Fibroblast of the aortic adventitia (primary cell): ENCODE data around the gene DSCAML1. TPM values are rescaled to one million over a fixed set of nuclear protein-coding genes. Genes with fewer than 3 reads are reported as not detected.

Experiments
- DNase-seq: peaks from one replicate; pipeline ENCODE4 v3.0.0-alpha.2; 2010; ENCODE audit warnings: low read depth
- H3K4me3 ChIP-seq: 2 replicates; pipeline ENCODE4 v1.5.1; 2011; ENCODE audit warnings: low read depth, mild to moderate bottlenecking, control low read depth, low read length, moderate library complexity
- total RNA-seq: library from RNA; depleted of rRNA; stranded (reverse); fragments of >200 nt; gene quantifications from 2 replicates; pipeline ENCODE4 v1.2.3, GENCODE V29; 2012; ENCODE audit warnings: low replicate concordance
- TF ChIP-seq, protein P1 (sequence below): IDR thresholded peaks from 2 replicates; pipeline ENCODE4 v1.5.1; 2011; ENCODE audit warnings: mild to moderate bottlenecking, low read length, control low read depth, inconsistent platforms; ENCODE audit not compliant: insufficient read depth

Gene DSCAML1
- total RNA-seq, 1 donor = not detected

DNA sequence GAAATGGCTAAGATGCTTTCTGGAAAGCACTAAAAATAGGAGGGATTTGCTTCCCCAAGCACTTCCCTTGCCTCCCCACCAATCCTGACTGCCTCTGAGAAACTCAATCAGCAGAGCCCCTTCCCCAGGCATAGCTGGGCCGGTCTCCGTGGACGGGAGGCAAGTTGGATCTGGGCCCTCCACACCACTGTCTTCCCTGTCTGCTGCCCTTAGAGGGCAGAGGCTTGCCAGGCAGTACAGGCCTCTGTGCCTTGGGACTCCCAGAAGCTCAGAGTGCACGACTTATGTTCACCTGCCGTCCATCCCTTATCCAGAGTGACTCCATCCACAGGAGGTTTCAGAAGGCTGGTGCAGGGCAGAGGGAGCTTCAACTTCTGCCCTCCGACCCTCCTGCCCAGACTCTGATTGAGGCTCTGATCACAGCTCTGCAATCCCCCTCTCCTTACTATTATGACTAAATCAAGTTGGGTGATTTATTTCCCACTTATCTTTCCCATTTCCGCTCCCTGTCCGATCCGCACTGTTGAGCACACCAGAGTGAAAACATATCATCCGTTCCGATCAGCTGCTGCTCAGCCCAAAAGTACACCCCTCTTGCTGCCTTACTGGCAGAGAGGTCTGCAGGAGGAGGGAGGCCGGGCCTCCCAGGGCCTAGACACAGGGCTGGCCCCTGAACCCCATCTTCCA is 71.8 kb downstream of the DSCAML1 start:
- DNase-seq = no peak
- H3K4me3 ChIP-seq = no peak overlapping the region
- TF ChIP-seq, protein P1, sequence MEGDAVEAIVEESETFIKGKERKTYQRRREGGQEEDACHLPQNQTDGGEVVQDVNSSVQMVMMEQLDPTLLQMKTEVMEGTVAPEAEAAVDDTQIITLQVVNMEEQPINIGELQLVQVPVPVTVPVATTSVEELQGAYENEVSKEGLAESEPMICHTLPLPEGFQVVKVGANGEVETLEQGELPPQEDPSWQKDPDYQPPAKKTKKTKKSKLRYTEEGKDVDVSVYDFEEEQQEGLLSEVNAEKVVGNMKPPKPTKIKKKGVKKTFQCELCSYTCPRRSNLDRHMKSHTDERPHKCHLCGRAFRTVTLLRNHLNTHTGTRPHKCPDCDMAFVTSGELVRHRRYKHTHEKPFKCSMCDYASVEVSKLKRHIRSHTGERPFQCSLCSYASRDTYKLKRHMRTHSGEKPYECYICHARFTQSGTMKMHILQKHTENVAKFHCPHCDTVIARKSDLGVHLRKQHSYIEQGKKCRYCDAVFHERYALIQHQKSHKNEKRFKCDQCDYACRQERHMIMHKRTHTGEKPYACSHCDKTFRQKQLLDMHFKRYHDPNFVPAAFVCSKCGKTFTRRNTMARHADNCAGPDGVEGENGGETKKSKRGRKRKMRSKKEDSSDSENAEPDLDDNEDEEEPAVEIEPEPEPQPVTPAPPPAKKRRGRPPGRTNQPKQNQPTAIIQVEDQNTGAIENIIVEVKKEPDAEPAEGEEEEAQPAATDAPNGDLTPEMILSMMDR = no peak

DNA sequence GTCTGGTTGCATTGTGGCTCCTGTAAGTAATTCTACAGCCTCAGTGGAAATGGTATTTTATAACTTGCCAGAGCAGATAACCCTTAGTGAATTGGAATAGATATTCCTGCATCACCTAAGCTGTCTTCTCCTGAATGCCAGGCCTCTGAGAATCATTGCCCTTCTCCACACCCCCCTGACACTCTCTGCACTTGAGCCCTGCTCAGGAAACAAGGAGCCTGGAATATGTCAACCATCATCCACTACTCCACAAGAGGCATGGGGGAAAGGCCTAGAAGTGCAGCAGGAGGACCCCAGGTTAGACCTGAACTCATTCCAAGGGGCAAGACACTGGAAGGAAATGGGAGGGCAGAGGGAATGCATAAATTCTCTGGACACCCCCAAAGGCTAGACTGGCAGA is 72.4 kb downstream of the DSCAML1 start:
- TF ChIP-seq, protein P1 = no peak
- H3K4me3 ChIP-seq = no peak overlapping the region
- no peak for DNase-seq

DNA sequence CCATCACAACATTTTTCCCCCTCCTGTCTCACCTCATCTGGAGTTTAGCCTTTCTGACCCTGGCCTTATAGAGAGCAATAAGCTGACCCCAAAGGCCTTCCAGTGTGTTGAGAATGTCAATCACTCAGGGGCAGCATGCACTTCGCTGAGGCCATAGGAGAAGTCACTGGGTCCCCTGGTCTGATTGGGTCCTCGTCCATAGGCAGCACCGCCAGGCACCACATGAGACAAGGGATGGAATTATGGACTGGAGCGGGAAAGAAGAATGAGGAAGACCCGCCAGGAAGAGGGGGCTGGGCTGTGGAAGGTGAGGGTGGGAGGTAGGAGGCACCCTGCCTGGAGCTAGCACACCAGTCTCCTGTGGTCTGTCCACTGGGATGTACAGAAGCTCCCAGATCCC is 72.9 kb downstream of the DSCAML1 start:
- TF ChIP-seq, protein P1 = no peak
- no peak for DNase-seq
- no peak overlapping the region for H3K4me3 ChIP-seq

DNA sequence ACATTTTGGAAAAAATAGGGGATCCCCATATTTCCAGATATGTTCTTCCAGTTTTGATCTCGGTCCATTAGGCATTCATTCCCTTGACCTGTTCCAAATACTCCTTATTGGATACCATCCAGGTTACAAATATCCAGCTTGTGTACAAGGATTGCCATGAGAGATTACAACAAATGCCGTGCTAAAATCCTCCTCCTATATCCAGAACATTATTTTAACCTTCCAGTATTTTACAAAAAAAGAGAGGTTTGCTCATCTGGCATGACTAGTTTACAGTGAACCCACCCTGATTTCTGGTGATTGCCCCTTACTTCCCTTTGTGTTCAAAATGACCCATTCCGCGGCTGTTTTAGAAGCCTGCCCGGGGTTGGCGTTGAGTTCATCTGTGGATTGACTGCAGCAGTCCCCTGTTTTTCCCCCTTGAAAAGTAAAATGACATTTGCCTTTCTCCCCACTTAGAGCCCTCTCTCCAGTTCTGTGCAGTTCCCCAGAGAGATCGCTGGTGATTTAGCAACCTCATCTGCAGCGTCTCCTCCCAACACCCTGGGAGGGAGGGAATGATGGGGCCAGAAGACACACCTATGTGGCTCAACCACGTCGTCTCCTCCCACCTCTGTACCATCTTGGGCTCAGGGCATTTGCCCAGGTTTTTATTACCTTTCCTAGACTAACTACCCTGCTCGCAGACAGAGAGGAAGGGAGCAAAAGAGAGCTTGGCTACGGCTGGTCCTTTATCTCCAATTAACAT is 73.6 kb downstream of the DSCAML1 start:
- TF ChIP-seq, protein P1 = no peak
- no peak overlapping the region for H3K4me3 ChIP-seq
- no peak for DNase-seq

DNA sequence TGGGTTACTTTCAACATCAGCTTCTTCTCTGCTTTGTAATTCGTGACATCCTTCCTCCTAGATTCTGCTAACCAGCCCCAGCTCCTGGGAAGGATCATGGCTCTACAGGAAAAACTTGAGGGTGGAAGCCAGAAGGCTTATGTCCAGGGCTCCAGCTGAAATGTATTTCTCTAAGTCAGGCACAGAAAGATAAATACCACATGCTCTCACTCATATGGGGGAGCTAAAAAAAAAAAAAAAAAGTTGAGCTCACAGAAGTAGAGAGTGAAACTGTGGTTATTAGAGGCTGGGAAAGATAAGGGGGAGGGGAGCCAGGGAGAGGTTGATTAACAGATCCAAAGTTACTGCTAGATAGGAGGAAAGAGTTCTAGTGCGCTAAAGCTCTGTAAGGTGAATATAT is 74.9 kb downstream of the DSCAML1 start:
- TF ChIP-seq, protein P1 = no peak
- H3K4me3 ChIP-seq = no peak overlapping the region
- DNase-seq = peak; percentile 11

DNA sequence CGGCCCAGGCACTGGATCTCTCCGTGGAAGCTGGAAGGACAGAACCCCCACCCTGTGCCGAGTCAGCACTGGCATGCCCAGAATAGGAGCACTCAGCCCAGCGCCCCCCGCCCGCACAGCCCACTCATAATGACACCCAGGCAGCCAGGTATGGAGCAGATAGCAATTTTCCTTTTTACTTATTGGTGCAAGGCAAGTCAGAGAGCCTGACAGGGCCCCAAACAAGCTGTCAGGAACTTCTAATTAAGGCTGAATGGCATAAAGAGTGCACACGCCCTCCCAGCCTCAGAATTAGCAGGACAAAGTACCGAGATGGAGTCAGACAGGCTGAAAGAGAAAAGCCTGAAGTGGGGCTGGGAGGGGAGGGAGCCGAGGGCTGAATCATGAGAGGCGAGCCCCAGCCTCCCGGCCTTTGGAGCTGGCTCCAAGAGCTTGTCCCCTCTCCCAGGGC is 76.9 kb downstream of the DSCAML1 start:
- DNase-seq = no peak
- TF ChIP-seq, protein P1 = no peak
- H3K4me3 ChIP-seq = no peak overlapping the region
